Measurements from ENCODE around the gene TIGD3. TPM values are rescaled to one million over a fixed set of nuclear protein-coding genes. Genes with fewer than 3 reads are reported as not detected.

TIGD3 gene
- total and polyA plus RNA-seq, 7 experiments from 2014 or later = 0.39 to 2.0 (median 1.1) TPM

DNA sequence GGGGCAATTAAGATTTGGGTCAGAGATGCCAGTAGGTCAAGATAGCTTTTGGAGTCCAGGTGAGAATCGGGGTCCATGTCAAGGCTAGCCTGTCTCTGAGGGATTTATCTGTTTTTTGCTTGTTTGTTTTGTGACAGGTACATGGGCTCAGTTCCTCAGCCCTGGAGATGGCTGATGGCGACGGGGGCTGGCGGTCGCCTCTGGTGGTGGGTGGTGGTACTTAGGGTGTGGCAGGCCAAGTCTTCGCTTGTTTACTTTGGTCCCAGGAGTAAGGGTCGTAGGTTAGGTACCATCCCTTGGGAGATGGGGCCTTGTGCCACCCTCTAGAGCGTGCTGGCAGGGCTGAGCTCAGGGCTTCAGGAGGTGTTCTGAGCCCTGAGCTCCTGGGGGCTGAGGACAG, 23.2 kb downstream of the TIGD3 start:
- CTCF ChIA-PET = interaction anchor here (0.9 kb wide), 1 partner anchor 127 kb away, joined by 3 read pairs; no protein-coding TSS in a partner anchor
- Mint-ChIP-seq H3K4me3 (no peak overlapping the region), H3K36me3 (peaks cover 0 to 3% (median 0%) of the 10 kb centered on the region in 5 donors), H3K4me1 (peaks cover 6 to 21% (median 16%) of the 10 kb centered on the region in 7 donors), H3K27me3 (no peaks in the 10 kb centered on the region), H3K27ac (peak overlapping the region in 4 of 9 donors; percentile 47 to 62 (median 58)), H3K9me3 (no peaks in the 10 kb centered on the region)
- POLR2A ChIA-PET = interaction anchor here (0.6 to 17.2 kb wide), 5 partner anchors 8 to 126 kb away, joined by 3 to 460 read pairs (median 4); partner anchors contain the start of gene MALAT1
- Histone ChIP-seq H3K27me3 (ENCODE audit: control insufficient read depth in 2 of 2, insufficient read depth in 2 of 2, low read length in 2 of 2) (no peaks in the 10 kb centered on the region), H3K36me3 (ENCODE audit: control insufficient read depth in 2 of 3, insufficient read depth in 3 of 3, low read length in 3 of 3) (peaks cover 0 to 36% (median 0%) of the 10 kb centered on the region in 3 experiments), H3K4me3 (ENCODE audit: low read length) (no peak overlapping the region), H3K4me1 (ENCODE audit: control insufficient read depth in 2 of 2, insufficient read depth in 2 of 2, low read length in 2 of 2) (peaks cover 8 to 9% of the 10 kb centered on the region in 2 donors), H3K27ac (ENCODE audit: low read depth, low read length) (no peak overlapping the region), H3K9me3 (ENCODE audit: control insufficient read depth in 2 of 3, low read length in 3 of 3) (no peaks in the 10 kb centered on the region)
- no peak for DNase-seq
- no peak for ATAC-seq
- intact Hi-C loops (cut with micrococcal nuclease) = no loop called here

DNA sequence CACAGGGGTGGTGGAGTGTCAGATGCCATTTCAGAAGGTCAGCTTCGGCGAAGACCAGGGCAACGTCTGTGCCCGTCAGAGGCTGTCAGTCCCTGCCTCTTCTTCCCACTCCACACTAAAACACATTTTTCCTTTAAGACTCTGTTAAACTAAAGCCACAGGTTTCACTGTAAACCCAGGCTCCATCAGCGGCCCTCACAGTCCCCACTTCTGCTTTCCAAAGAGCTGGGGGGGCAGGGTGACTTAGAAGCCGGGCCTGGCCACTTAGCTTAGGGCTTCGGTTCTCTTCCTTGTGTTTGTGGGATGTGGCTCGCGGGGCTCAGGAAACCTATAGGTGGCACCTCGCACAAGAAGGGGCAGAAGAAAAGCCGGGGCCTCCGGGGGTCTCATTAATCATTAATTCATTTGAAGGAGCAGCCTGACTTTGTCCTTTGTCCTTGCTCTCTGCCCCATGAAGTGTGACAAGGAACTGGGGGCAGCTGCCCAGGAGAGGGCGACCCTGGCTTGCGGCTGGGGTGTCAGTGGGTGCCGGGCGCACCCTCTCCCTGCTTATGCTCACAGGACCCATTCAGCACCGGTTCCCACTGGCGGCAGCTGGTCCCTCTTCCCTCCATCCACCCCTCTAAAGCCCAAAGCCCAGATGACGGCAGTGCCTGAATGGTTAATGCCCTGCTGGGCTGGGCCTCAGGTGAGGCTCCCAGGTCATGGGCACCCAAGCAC, 23.8 kb downstream of the TIGD3 start:
- DNase-seq (no peak), ATAC-seq (no peak)
- H3K4me3 Mint-ChIP-seq = no peak overlapping the region
- H3K27me3 Mint-ChIP-seq = no peaks in the 10 kb centered on the region
- no peak overlapping the region for H3K4me3 ChIP-seq (ENCODE audit: low read length)
- intact Hi-C loops (cut with micrococcal nuclease) = no loop called here
- H3K9me3 Mint-ChIP-seq = no peaks in the 10 kb centered on the region
- H3K27ac Mint-ChIP-seq = peak overlapping the region in 3 of 9 donors; percentile 14 to 62 (median 38)
- peaks cover 0 to 3% (median 0%) of the 10 kb centered on the region in 5 donors for H3K36me3 Mint-ChIP-seq
- peaks cover 0 to 36% (median 0%) of the 10 kb centered on the region in 3 experiments for H3K36me3 ChIP-seq (ENCODE audit: control insufficient read depth in 2 of 3, insufficient read depth in 3 of 3, low read length in 3 of 3)
- H3K4me1 ChIP-seq (ENCODE audit: control insufficient read depth in 2 of 2, insufficient read depth in 2 of 2, low read length in 2 of 2) = peaks cover 14% of the 10 kb centered on the region in 2 donors
- no peak overlapping the region for H3K27ac ChIP-seq (ENCODE audit: low read depth, low read length)
- no peaks in the 10 kb centered on the region for H3K9me3 ChIP-seq (ENCODE audit: control insufficient read depth in 2 of 3, low read length in 3 of 3)
- H3K27me3 ChIP-seq (ENCODE audit: control insufficient read depth in 2 of 2, insufficient read depth in 2 of 2, low read length in 2 of 2) = no peaks in the 10 kb centered on the region
- POLR2A ChIA-PET = interaction anchor here (0.6 to 17.2 kb wide), 6 partner anchors 8 to 125 kb away, joined by 3 to 460 read pairs (median 4); partner anchors contain the start of gene MALAT1
- H3K4me1 Mint-ChIP-seq = peaks cover 12 to 27% (median 22%) of the 10 kb centered on the region in 7 donors
- CTCF ChIA-PET = interaction anchor here (0.5 to 1.0 kb wide), 3 partner anchors 39 to 127 kb away, joined by 3 to 4 read pairs (median 3); no protein-coding TSS in a partner anchor

DNA sequence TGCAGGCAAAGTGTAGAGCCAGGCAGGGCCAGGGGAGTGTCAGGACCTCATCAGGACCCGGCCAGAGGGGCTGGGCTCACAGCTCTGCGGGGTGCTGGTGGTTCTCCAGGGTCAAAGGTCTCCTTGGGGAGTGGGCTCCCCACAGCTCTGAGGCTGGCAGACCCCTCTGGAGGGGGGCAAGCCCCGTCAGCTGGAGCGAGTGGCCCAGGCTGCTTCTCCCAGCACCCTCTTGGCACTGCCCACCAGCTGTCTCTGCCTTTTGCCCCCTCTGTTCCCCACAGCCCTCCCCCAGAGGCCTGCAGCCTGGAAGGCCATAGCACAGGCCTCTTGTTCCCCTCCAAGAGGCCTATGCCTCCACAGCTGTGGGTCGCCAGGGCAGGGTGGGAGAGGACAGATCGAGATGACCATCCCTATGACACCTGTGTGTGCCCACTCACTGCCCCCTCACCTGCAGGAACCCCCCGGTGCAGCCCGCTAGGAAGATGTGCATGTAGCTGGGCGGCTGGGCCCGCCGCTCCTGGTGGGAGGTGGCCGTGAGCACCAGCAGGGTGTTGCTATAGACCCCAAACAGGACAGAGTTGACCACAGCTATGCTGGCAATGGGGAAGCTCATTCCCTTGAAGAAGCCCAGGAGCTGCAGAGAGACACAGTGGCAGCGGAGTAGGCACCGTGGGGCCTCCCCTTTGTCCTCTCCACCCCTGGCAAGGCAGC, 24.5 kb downstream of the TIGD3 start:
- Histone ChIP-seq H3K4me3 (ENCODE audit: low read length) (no peak overlapping the region), H3K4me1 (ENCODE audit: control insufficient read depth in 2 of 2, insufficient read depth in 2 of 2, low read length in 2 of 2) (peaks cover 21% of the 10 kb centered on the region in 2 donors), H3K27ac (ENCODE audit: low read depth, low read length) (no peak overlapping the region), H3K9me3 (ENCODE audit: control insufficient read depth in 2 of 3, low read length in 3 of 3) (no peaks in the 10 kb centered on the region), H3K36me3 (ENCODE audit: control insufficient read depth in 2 of 3, insufficient read depth in 3 of 3, low read length in 3 of 3) (peaks cover 0 to 36% (median 0%) of the 10 kb centered on the region in 3 experiments), H3K27me3 (ENCODE audit: control insufficient read depth in 2 of 2, insufficient read depth in 2 of 2, low read length in 2 of 2) (no peaks in the 10 kb centered on the region)
- intact Hi-C loops (cut with micrococcal nuclease) = no loop called here
- H3K4me1 Mint-ChIP-seq = peaks cover 19 to 34% (median 29%) of the 10 kb centered on the region in 7 donors
- CTCF ChIA-PET = interaction anchor here (0.5 to 2.1 kb wide), 6 partner anchors 39 to 130 kb away, joined by 3 to 11 read pairs (median 4); no protein-coding TSS in a partner anchor
- peak overlapping the region in 1 of 9 donors; percentile 17 for H3K27ac Mint-ChIP-seq
- no peak for DNase-seq
- H3K27me3 Mint-ChIP-seq = no peaks in the 10 kb centered on the region
- peaks cover 0 to 3% (median 0%) of the 10 kb centered on the region in 5 donors for H3K36me3 Mint-ChIP-seq
- no peak for ATAC-seq
- POLR2A ChIA-PET = interaction anchor here (0.6 to 17.2 kb wide), 9 partner anchors 9 to 125 kb away, joined by 3 to 460 read pairs (median 4); partner anchors contain the start of genes MALAT1 and NEAT1
- no peak overlapping the region for H3K4me3 Mint-ChIP-seq
- H3K9me3 Mint-ChIP-seq = peaks cover 0 to 2% (median 0%) of the 10 kb centered on the region in 11 donors

DNA sequence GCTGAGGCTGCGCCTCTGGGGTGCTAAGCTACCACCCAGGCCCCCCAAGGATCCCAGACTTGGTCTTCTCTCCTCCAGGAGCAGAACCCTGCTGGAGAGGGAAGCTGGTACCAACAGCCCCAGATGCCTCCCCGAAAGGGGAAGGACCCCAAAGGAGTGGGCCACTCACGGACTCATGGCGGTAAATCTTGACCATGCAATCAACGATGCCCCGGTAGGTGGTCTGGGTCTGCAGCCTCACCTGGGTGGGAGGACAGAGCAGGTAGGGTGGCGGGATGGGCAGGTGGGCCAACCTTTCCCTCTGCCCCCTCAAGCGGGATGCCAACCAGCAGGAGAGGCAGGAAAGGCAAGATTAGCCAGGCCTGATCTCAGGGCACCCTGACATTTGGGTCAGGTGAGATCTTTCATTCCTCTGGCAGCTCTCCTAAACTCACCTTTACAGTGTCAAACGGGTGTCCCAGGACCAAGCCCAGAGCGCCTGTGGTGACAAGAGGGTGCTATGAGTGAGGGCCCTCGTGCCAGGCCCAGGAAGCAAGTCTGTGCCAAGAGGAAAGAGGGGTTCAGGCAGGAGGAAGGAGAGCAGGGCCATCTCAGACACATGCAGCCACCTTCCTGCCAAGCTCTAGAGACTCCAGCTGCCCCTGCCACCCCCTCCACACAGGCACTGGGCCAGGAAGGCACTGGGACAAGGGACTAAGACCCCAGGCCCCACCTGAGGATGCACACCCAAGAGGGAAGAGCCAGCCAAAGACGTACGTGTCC, 25.3 kb downstream of the TIGD3 start:
- ATAC-seq = no peak
- DNase-seq = no peak
- Mint-ChIP-seq H3K9me3 (peaks cover 0 to 2% (median 0%) of the 10 kb centered on the region in 11 donors), H3K27ac (peak overlapping the region in 7 of 9 donors; percentile 48 to 98 (median 74)), H3K4me3 (peak overlapping the region in 7 of 10 donors; percentile 31 to 94 (median 47)), H3K36me3 (peaks cover 0 to 3% (median 0%) of the 10 kb centered on the region in 5 donors), H3K27me3 (no peaks in the 10 kb centered on the region), H3K4me1 (peaks cover 27 to 42% (median 36%) of the 10 kb centered on the region in 7 donors)
- Histone ChIP-seq H3K4me1 (ENCODE audit: control insufficient read depth in 2 of 2, insufficient read depth in 2 of 2, low read length in 2 of 2) (peaks cover 28 to 29% of the 10 kb centered on the region in 2 donors), H3K36me3 (ENCODE audit: control insufficient read depth in 2 of 3, insufficient read depth in 3 of 3, low read length in 3 of 3) (peaks cover 0 to 36% (median 0%) of the 10 kb centered on the region in 3 experiments), H3K4me3 (ENCODE audit: low read length) (no peak overlapping the region), H3K9me3 (ENCODE audit: control insufficient read depth in 2 of 3, low read length in 3 of 3) (no peaks in the 10 kb centered on the region), H3K27ac (ENCODE audit: low read depth, low read length) (no peak overlapping the region), H3K27me3 (ENCODE audit: control insufficient read depth in 2 of 2, insufficient read depth in 2 of 2, low read length in 2 of 2) (no peaks in the 10 kb centered on the region)
- CTCF ChIA-PET = interaction anchor here (0.5 to 2.1 kb wide), 6 partner anchors 13 to 129 kb away, joined by 3 to 11 read pairs (median 4); no protein-coding TSS in a partner anchor
- intact Hi-C loops (cut with micrococcal nuclease) = no loop called here
- POLR2A ChIA-PET = interaction anchor here (0.9 to 17.2 kb wide), 7 partner anchors 11 to 124 kb away, joined by 3 to 460 read pairs (median 4); partner anchors contain the start of genes MALAT1 and NEAT1

DNA sequence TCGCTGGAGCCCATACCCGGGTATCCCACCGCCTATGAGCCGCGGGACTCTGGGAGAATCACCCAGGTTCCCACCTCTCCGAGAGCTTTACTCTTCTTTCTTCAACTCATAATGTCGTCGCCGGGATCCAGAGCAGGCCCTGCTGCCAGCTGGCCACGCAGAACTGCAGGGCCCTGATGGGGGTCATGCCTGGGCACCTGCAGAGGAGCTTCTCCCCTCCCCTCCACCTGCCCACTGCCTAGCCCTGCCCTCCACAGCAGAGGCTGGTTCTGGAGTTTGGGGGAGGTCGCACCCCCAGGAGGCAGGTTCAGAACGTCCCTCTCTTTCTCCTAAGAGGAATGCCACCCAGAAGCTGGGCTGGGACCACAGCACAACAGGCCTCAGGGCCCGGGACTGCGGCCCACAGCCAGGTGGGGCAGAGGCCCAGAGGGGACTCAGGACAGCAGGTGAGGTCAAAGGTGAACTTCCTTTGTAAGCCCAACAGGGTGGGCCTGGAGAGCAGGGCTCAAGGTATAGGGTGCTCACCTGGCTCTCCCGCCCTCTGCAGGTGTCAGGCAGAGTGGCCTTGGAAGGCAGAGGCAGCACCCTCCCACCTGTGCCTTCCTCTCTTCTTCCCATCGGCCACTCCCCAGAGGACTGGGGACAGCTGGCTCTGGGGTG, 26.0 kb downstream of the TIGD3 start:
- Histone ChIP-seq H3K36me3 (ENCODE audit: control insufficient read depth in 2 of 3, insufficient read depth in 3 of 3, low read length in 3 of 3) (peaks cover 0 to 30% (median 0%) of the 10 kb centered on the region in 3 experiments), H3K4me3 (ENCODE audit: low read length) (no peak overlapping the region), H3K9me3 (ENCODE audit: control insufficient read depth in 2 of 3, low read length in 3 of 3) (no peaks in the 10 kb centered on the region), H3K27me3 (ENCODE audit: control insufficient read depth in 2 of 2, insufficient read depth in 2 of 2, low read length in 2 of 2) (no peaks in the 10 kb centered on the region), H3K4me1 (ENCODE audit: control insufficient read depth in 2 of 2, insufficient read depth in 2 of 2, low read length in 2 of 2) (peaks cover 35 to 36% of the 10 kb centered on the region in 2 donors), H3K27ac (ENCODE audit: low read depth, low read length) (peak overlapping the region; percentile 82)
- Mint-ChIP-seq H3K9me3 (peaks cover 0 to 2% (median 0%) of the 10 kb centered on the region in 11 donors), H3K36me3 (peaks cover 0 to 3% (median 0%) of the 10 kb centered on the region in 5 donors), H3K27me3 (no peaks in the 10 kb centered on the region), H3K4me3 (peak overlapping the region in 9 of 10 donors; percentile 17 to 98 (median 92)), H3K27ac (peak overlapping the region in 8 of 9 donors; percentile 71 to 100 (median 98)), H3K4me1 (peaks cover 31 to 49% (median 41%) of the 10 kb centered on the region in 7 donors)
- ChIA-PET CTCF (interaction anchor here (0.6 to 2.1 kb wide), 10 partner anchors 14 to 132 kb away, joined by 3 to 11 read pairs (median 4); no protein-coding TSS in a partner anchor), POLR2A (interaction anchor here (0.6 to 17.2 kb wide), 9 partner anchors 10 to 123 kb away, joined by 3 to 460 read pairs (median 4); partner anchors contain the start of genes MALAT1 and NEAT1)
- intact Hi-C loops (cut with micrococcal nuclease) = no loop called here
- DNase-seq (no peak), ATAC-seq (no peak)
